Measurements from ENCODE around the gene SOCS1. TPM values are rescaled to one million over a fixed set of nuclear protein-coding genes. Genes with fewer than 3 reads are reported as not detected.

Gene SOCS1
- total and polyA plus RNA-seq, 4 donors = 1.8 to 10.9 (median 2.3) TPM

DNA sequence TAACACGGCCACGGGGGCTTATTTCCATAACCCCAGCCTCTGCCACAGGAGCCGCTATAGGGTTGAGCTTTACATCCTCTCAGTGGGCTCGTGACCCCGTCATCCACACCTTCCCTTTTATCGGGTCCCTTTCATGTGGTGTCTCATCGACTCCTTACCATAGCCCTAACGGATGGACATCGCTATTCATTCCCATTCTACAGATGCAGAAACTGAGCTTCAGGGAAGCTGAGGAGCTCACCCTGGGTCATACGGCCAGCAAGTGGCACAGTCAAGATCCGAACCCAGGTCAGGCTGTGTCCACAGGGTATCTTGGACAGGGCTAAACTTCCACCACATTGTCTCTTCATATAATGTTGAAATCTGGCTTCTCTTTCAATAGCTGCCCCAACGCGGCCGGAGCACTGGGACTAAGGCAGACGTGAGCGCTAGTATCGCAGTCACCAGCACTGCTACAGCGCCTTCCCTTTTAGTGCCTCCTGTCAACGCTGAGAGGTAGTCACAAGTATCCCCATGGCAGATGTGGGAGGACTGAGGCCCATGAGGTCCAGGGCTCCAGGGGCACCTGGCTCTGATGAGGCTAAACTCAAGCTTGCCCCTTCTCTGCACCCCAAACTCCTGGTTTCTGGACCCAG is 50.8 kb downstream of the SOCS1 start:
- H3K4me3 ChIP-seq (ENCODE audit: low read depth in 1 of 3, low read length in 3 of 3) = no peak overlapping the region
- H3K9ac ChIP-seq (ENCODE audit: low read depth in 1 of 2, low read length in 2 of 2) = no peak overlapping the region
- TF ChIP-seq, protein P1, sequence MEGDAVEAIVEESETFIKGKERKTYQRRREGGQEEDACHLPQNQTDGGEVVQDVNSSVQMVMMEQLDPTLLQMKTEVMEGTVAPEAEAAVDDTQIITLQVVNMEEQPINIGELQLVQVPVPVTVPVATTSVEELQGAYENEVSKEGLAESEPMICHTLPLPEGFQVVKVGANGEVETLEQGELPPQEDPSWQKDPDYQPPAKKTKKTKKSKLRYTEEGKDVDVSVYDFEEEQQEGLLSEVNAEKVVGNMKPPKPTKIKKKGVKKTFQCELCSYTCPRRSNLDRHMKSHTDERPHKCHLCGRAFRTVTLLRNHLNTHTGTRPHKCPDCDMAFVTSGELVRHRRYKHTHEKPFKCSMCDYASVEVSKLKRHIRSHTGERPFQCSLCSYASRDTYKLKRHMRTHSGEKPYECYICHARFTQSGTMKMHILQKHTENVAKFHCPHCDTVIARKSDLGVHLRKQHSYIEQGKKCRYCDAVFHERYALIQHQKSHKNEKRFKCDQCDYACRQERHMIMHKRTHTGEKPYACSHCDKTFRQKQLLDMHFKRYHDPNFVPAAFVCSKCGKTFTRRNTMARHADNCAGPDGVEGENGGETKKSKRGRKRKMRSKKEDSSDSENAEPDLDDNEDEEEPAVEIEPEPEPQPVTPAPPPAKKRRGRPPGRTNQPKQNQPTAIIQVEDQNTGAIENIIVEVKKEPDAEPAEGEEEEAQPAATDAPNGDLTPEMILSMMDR (IDR thresholded peaks at IDR 0.05; ENCODE audit: low read depth, low read length, missing input control) = no peak
- no peak for TF ChIP-seq EGR1 (IDR thresholded peaks at IDR 0.05; ENCODE audit: low read depth in 2 of 2)
- no peak for TF ChIP-seq RXRA (IDR thresholded peaks at IDR 0.05)
- TF ChIP-seq ATF3 (IDR thresholded peaks at IDR 0.05) = no peak
- no peak for TF ChIP-seq FOXA2 (IDR thresholded peaks at IDR 0.05)
- no peak for TF ChIP-seq ZBTB33 (IDR thresholded peaks at IDR 0.05)
- no peak for TF ChIP-seq REST (IDR thresholded peaks at IDR 0.05)
- TF ChIP-seq SP1 (IDR thresholded peaks at IDR 0.05) = no peak
- TF ChIP-seq MAX (IDR thresholded peaks at IDR 0.05) = no peak
- DNase-seq (ENCODE audit: low spot score) = no peak
- H3K36me3 ChIP-seq (ENCODE audit: control insufficient read depth in 4 of 4, insufficient read depth in 3 of 4, low read depth in 1 of 4, low read length in 3 of 4) = no peaks in the 10 kb centered on the region
- peak overlapping the region; percentile 2 to 55 for H3K27ac ChIP-seq (ENCODE audit: low read depth in 1 of 2, low read length in 2 of 2)
- H3K9me3 ChIP-seq (ENCODE audit: control insufficient read depth in 4 of 4, low read length in 3 of 4) = peaks cover 0 to 6% (median 4%) of the 10 kb centered on the region in 4 donors
- H3K27me3 ChIP-seq (ENCODE audit: control insufficient read depth in 4 of 4, insufficient read depth in 4 of 4, low read length in 3 of 4) = no peaks in the 10 kb centered on the region
- 86% methylated on average over 19 of the region's 19 CpGs for WGBS
- peaks cover 0 to 17% (median 14%) of the 10 kb centered on the region in 4 donors for H3K4me1 ChIP-seq (ENCODE audit: control insufficient read depth in 4 of 4, insufficient read depth in 4 of 4, low read length in 3 of 4)

- TF ChIP-seq ZBTB33 (IDR thresholded peaks at IDR 0.05) (no peak), NR2F2 (IDR thresholded peaks at IDR 0.05) (no peak), RXRA (IDR thresholded peaks at IDR 0.05) (peak; percentile 41 to 70), MAX (IDR thresholded peaks at IDR 0.05) (peak; percentile 44), EGR1 (IDR thresholded peaks at IDR 0.05; ENCODE audit: low read depth in 2 of 2) (no peak), HNF4A (conservative IDR thresholded peaks at IDR 0.05) (peak in 1 of 2 donors; percentile 33)
- no peak overlapping the region for H3K9ac ChIP-seq (ENCODE audit: low read depth in 1 of 2, low read length in 2 of 2)
- H3K27me3 ChIP-seq (ENCODE audit: control insufficient read depth in 4 of 4, insufficient read depth in 4 of 4, low read length in 3 of 4) = no peaks in the 10 kb centered on the region
- no peak overlapping the region for H3K27ac ChIP-seq (ENCODE audit: low read depth in 1 of 2, low read length in 2 of 2)
- no peak for DNase-seq (ENCODE audit: low spot score)
- peaks cover 0 to 17% (median 14%) of the 10 kb centered on the region in 4 donors for H3K4me1 ChIP-seq (ENCODE audit: control insufficient read depth in 4 of 4, insufficient read depth in 4 of 4, low read length in 3 of 4)
- 49% methylated on average over 4 of the region's 4 CpGs for WGBS
- no peaks in the 10 kb centered on the region for H3K36me3 ChIP-seq (ENCODE audit: control insufficient read depth in 4 of 4, insufficient read depth in 3 of 4, low read depth in 1 of 4, low read length in 3 of 4)
- peaks cover 0 to 6% (median 4%) of the 10 kb centered on the region in 4 donors for H3K9me3 ChIP-seq (ENCODE audit: control insufficient read depth in 4 of 4, low read length in 3 of 4)
- H3K4me3 ChIP-seq (ENCODE audit: low read depth in 1 of 3, low read length in 3 of 3) = no peak overlapping the region
These were observed 51.4 kb downstream of the SOCS1 start for GRCh38 chr16:11204513-11205047.

Measured in liver (tissue), 9 donors.